SU-DHL-6 (cell line): Measurements from ENCODE around the gene KRTAP10-12.

ENCODE experiments used
- H2AFZ ChIP-seq: fragments of 200-600 bp; sonication (generic); 2 replicates; pipeline ENCODE4 v1.6.1; 2014; ENCODE audit warnings: low read depth, mild to moderate bottlenecking, moderate library complexity, mixed read lengths, antibody characterized with exemption, low read length; ENCODE audit not compliant: severe bottlenecking
- H3F3A ChIP-seq: fragments of 200-600 bp; shearing (Covaris generic); 2 replicates; pipeline ENCODE4 v1.6.0; 2016; ENCODE audit warnings: antibody characterized with exemption, mild to moderate bottlenecking; ENCODE audit not compliant: insufficient read depth
- H3K27ac ChIP-seq: fragments of 200-600 bp; sonication (generic); 2 replicates; pipeline ENCODE4 v1.5.1; 2016; ENCODE audit warnings: low read depth, mild to moderate bottlenecking, low read length, moderate library complexity, mixed read lengths
- H3K27me3 ChIP-seq: fragments of 200-600 bp; sonication (generic), shearing (Covaris generic); 2 replicates; pipeline ENCODE4 v1.6.0; 2014; ENCODE audit warnings: mild to moderate bottlenecking, low read length
- H3K36me3 ChIP-seq: fragments of 200-600 bp; sonication (generic); 2 replicates; pipeline ENCODE4 v1.6.1; 2014; ENCODE audit warnings: mild to moderate bottlenecking, low read length, mixed read lengths
- H3K4me2 ChIP-seq: fragments of 300-600, 200-600 bp; shearing (Covaris generic), sonication (generic); 2 replicates; pipeline ENCODE4 v1.6.0; 2014; ENCODE audit warnings: low read length, low read depth, mild to moderate bottlenecking; ENCODE audit not compliant: poor library complexity, severe bottlenecking
- H3K4me3 ChIP-seq: fragments of 200-600 bp; sonication (generic); 2 replicates; pipeline ENCODE4 v1.5.1; 2014; ENCODE audit warnings: antibody characterized with exemption, low read length, mild to moderate bottlenecking, mixed read lengths; ENCODE audit not compliant: insufficient read depth, poor library complexity, severe bottlenecking
- H3K79me2 ChIP-seq: fragments of 200-600 bp; sonication (generic); 2 replicates; pipeline ENCODE4 v1.6.1; 2014; ENCODE audit warnings: mild to moderate bottlenecking, low read length, moderate library complexity; ENCODE audit not compliant: insufficient read depth
- H3K9ac ChIP-seq: fragments of 200-600 bp; sonication (generic); 2 replicates; pipeline ENCODE4 v1.7.0; 2014; ENCODE audit warnings: mild to moderate bottlenecking, low read length
- H3K9me2 ChIP-seq: fragments of 200-600 bp; sonication (generic); replicated peaks from 2 replicates; pipeline ENCODE4 v1.6.1; 2014; ENCODE audit warnings: low read length; ENCODE audit not compliant: insufficient read depth
- H3K9me3 ChIP-seq: fragments of 200-600 bp; sonication (generic); 2 replicates; pipeline ENCODE4 v1.6.1; 2014; ENCODE audit warnings: low read length, mixed read lengths; ENCODE audit not compliant: insufficient read depth
- H4K20me1 ChIP-seq: fragments of 200-600 bp; sonication (generic); 2 replicates; pipeline ENCODE4 v1.6.1; 2014; ENCODE audit warnings: low read depth, mild to moderate bottlenecking, antibody characterized with exemption, low read length, moderate library complexity, mixed read lengths
- CTCF ChIP-seq: fragments of 200-600 bp; sonication (generic); IDR thresholded peaks from one replicate; pipeline ENCODE4 v1.5.1; 2017; ENCODE audit warnings: antibody characterized with exemption, mild to moderate bottlenecking, low read length, moderate library complexity; ENCODE audit not compliant: insufficient read depth, poor library complexity, severe bottlenecking
- EZH2phosphoT487 ChIP-seq: fragments of 200-600 bp; sonication (generic), shearing (Covaris generic); conservative IDR thresholded peaks from 2 replicates; pipeline ENCODE4 v1.6.1; 2018; ENCODE audit warnings: mild to moderate bottlenecking, antibody characterized with exemption, low read length, moderate library complexity, mixed read lengths

KRTAP10-12 gene

GRCh38 chr21:44734841-44735240 lies 37.9 kb downstream of the KRTAP10-12 start:
- H3K9ac ChIP-seq: no peak overlapping the region
- H3K4me2 ChIP-seq: no peak overlapping the region
- no peaks in the 10 kb centered on the region for H3K79me2 ChIP-seq
- no peak overlapping the region for H2AFZ ChIP-seq
- H3K27ac ChIP-seq: no peak overlapping the region
- no peaks in the 10 kb centered on the region for H3K9me2 ChIP-seq
- no peaks in the 10 kb centered on the region for H3K36me3 ChIP-seq
- no peak for TF ChIP-seq EZH2phosphoT487
- no peak for TF ChIP-seq CTCF
- H3K4me3 ChIP-seq: no peak overlapping the region
- no peaks in the 10 kb centered on the region for H3K9me3 ChIP-seq
- no peaks in the 10 kb centered on the region for H4K20me1 ChIP-seq
- no peaks in the 10 kb centered on the region for H3F3A ChIP-seq
- H3K27me3 ChIP-seq: no peaks in the 10 kb centered on the region

GRCh38 chr21:44735821-44736220 lies 38.8 kb downstream of the KRTAP10-12 start:
- H4K20me1 ChIP-seq: no peaks in the 10 kb centered on the region
- H3K4me2 ChIP-seq: no peak overlapping the region

GRCh38 chr21:44736291-44737004 lies 39.5 kb downstream of the KRTAP10-12 start:
- Histone ChIP-seq H3K9ac (no peak overlapping the region), H3K4me2 (no peak overlapping the region), H3K79me2 (no peaks in the 10 kb centered on the region), H4K20me1 (no peaks in the 10 kb centered on the region), H3K36me3 (no peaks in the 10 kb centered on the region), H3F3A (no peaks in the 10 kb centered on the region), H3K9me3 (no peaks in the 10 kb centered on the region), H3K9me2 (no peaks in the 10 kb centered on the region), H2AFZ (no peak overlapping the region), H3K27me3 (no peaks in the 10 kb centered on the region), H3K27ac (no peak overlapping the region), H3K4me3 (no peak overlapping the region)
- TF ChIP-seq EZH2phosphoT487: no peak
- TF ChIP-seq CTCF: no peak

More at GRCh38 chr21:44735821-44736220, 38.8 kb downstream of the KRTAP10-12 start:
- H3F3A ChIP-seq: no peaks in the 10 kb centered on the region
- TF ChIP-seq EZH2phosphoT487: no peak
- no peak for TF ChIP-seq CTCF
- H3K9ac ChIP-seq: no peak overlapping the region
- no peaks in the 10 kb centered on the region for H3K27me3 ChIP-seq
- no peaks in the 10 kb centered on the region for H3K79me2 ChIP-seq
- H3K9me3 ChIP-seq: no peaks in the 10 kb centered on the region
- H3K27ac ChIP-seq: no peak overlapping the region
- H3K36me3 ChIP-seq: no peaks in the 10 kb centered on the region
- no peak overlapping the region for H3K4me3 ChIP-seq
- no peak overlapping the region for H2AFZ ChIP-seq
- no peaks in the 10 kb centered on the region for H3K9me2 ChIP-seq
